HG03025 (cell line): ENCODE measurements around the gene GABRB1.
A peak's percentile ranks its signal among the peaks of the same experiment; 100 is the strongest.

Source experiments
- ATAC-seq: cut with Tn5 transposase; IDR thresholded peaks from one replicate; pipeline ENCODE4 v1.9.1; 2021; ENCODE audit warnings: mild to moderate bottlenecking, moderate library complexity; ENCODE audit not compliant: unreplicated experiment, low FRiP score

GABRB1 gene

DNA sequence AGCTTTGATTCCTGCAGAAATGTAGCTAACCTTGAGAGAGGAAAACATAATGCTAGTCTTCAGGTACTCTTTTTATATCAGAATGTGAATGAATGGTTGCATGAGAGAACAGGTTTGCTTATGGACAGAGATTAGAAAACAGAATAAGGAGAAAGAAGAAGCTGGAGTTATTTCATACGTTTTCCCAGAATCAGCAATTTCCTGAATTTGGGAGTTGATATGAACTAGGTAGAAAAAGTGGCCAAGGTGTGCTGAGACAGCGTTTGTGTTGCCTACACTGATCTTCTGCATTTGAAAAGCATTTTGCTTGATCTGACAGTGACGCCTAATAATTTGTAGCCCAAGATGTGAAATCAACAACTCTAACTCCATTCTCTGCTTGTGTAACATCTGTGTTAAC, 12.5 kb downstream of the GABRB1 start:
- no peak for ATAC-seq

DNA sequence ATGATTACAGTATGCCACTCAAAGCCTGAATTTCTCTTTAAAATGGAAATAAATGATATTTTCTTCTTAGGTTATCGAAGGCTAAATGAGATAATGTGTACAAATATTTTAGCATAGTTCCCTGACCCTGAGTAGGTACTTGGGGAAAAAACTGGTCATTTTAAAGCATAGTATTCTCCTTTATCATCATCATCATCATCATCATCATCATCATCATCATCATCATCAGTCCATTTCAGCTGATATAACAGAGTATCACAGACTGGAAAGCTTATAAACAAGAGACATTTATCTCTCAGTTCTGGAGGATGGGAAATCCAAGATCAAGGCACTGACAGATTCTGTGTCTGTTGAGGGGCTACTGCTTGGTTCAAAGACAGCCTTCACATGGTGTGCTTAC, 13.9 kb downstream of the GABRB1 start:
- ATAC-seq, result no peak

DNA sequence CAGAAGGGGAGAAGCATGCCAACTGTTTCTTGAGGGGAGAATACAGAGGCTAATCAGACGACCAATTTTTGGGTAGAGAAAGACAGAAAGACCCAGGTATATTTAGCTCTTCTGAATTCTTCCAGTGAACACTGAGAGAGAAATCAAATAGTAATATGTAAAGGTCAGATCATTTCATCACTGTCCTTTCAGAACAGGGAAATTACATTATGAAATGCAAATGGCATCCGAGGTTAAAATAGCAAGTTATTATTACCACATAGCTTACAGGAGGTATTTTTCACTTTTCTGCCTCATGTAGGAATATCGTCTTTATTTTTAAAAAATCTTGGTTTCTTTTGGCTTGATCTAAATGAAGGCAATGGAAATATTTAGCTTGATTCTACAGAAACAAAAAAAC, 18.0 kb downstream of the GABRB1 start:
- ATAC-seq, result no peak

DNA sequence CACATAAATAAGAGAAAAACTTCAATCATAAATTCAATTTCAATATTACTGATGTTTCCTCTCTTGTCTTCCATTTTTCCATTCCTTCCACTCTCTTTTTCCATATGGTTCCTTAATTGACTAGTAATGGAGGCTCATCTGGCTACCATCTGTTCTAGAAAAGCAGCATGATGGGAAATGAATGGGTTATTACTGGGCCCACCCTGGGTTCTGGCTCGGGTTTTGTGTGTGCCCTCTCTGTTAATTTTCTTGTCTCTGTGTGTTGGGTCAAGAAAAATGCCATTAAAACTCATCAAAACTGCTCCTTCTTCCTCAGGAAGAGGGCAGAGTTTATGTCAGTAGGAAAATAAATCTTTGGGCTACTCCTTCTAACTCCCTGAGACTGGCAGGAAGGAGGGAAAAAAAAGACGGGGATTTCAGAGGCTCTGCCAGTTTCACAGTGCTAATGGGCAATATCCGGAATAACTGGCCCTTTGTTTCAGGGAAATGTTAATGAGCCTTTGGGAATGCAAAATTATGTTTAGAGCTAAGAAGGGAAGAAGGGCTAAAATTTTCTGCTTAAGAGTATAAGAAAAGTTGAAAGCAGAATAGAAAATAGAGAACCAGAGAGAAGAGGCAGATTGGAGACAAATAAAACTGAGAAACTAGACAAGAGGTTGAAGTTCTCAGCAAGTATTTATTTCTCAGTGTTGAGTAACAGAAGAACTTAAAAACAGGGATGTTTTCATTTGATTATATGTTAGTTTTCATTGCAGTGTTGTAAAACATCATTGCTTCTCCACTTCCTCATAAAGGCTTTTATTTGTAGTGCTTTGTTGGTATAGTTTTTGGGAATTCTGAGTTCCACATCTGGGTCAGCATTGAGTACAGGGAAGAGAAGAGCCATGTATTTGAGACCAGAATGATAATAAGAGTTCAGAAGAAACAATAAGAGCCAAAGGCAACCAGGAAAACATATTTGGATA, 19.7 kb downstream of the GABRB1 start:
- no peak for ATAC-seq

DNA sequence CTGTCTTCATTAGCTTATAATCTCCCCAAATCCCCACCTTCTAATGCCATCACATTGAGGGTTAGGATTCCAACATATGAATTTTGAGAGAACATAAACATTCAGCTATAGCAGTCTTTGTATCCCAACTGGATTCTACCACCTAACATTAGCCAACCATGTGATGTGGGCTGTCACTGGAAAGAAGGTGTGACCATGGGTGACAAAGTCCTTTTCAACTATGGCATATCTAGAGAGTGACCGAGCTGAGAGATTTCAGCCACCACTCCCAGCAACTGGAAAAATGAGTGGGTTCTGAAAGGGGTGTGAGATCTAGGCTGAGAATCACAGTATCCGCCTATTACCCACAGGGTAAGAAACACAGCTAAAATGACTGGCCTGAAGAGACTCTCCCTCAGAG, 22.1 kb downstream of the GABRB1 start:
- ATAC-seq, result no peak

DNA sequence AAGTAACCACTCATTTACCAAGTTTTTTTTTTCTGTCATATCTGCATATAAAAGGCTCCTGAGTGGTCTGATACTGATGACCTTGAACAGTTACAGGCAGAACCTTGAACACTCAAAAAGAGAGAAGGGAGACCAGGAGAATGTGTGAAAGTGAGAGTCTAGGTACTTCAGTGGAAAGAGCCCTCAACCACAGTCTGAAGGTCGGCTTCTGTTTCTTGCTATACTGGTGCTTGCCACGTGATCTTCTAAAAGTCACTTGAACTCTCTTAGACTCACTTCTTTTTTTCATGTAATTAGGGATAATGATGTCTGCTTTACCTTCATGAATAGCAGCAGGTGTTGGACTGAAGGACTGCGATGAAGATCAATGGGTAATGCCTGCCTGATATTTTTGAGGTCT, 22.8 kb downstream of the GABRB1 start:
- ATAC-seq, result peak; percentile 63

DNA sequence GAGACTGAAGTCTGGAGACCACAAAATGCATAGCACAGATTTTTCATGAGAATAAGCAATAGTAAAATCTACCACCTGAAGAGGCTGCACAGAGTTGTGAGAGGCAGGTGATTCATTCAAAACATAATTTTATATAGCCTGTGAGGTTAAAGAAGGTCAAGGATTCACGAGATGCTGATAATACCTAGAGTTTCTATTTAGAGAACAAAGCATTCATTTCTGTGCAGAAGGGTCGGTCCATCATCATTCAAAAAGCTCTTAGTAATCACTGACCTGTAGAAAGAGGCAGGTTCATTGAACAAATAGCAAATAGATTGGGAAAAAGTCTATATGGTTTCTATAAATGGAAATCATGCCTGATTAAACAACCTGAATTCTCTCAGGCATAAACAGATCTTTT, 26.6 kb downstream of the GABRB1 start:
- no peak for ATAC-seq

DNA sequence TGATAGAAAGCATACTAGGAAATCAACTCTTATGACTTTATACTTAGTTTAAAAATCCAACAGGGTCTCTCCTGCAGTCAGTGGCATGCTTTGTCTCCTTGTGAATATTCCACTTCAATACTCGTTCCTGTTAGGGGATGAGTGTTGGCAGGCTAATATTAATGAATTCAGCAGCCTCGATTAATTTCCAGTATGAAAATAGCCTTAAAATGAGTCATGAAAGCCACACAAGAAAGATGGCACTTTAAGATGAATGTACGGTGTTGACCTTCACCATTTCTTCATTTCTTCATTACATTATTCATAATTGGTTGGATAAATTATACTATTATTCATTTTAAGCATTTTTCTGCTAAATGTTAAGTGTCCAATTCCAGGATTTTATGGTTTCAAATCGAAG, 29.2 kb downstream of the GABRB1 start:
- no peak for ATAC-seq

DNA sequence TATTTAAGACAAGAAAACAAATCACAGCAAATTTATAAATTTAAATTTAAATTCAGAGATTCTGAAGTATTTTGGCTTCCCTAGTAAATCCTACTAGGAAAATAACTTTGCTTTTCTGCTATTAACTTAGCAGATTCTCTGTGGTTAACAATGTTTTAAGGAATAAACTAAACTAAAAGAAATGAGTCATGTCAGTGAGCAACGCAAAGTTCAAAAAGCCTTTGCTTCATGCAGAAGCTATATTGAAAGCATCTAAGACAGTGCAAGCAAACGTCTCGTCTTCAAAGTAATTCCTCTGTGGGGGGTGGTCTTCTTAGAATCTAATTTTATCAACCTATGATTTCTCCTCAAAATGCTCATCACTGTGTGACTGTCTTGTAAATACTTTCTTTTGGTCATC, 30.1 kb downstream of the GABRB1 start:
- no peak for ATAC-seq

DNA sequence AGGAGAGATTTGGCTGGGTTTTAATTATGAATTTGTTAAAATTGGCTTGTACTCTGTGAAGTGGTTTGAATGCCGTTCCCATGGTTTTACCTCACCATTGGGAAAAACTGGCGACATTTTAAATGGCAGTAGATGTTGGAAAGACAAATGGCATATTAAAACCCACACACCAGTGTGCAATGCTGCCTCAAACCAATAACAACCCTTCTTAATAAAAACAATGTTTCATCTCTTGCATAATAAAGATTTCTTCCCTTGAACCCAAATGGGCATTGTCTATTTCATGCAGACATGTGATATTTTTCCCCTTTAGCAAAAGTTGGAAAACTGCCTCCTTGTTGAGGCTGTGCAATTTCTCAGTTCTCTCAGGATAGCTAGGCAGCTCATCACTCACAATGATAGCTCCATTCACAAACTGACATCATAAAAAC, 33.7 kb downstream of the GABRB1 start:
- no peak for ATAC-seq

DNA sequence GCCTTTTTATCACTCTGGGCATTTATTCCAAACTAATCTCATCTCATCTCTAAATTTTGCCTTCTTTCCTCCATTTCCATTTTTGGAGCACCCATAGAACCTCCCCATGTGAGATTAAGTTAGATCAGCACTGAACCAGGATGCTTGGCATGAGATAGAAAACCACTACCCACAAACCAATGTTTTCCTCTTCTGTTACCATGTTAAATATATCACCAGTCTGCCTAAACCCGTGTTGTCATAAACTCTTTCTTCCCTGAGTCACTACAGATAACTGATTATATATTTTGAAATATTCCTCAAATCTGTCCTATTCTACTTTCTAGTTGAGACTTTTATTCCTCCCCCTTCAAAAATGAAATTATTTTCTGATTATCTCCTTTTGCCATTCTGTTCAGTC, 37.6 kb downstream of the GABRB1 start:
- no peak for ATAC-seq

DNA sequence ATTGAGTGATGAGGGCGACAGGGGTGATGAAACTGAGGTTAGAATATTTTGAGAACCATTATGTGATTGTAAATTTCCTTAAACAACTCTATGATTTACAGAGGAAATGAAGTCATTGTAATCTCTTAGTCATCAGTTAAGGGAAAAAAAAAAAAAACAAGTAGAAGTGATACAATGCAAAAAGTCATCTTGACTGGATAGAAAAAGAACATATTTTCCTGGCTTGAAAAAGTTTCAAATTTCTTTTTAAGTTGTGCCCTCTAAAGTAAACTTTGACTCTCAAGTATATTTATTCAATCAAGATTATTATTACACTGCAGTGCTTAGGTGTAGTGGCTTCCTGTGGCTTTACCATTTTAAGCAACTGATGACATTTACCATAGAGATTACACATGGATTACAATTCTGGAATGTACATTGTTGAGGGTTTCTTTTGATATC, 40.6 kb downstream of the GABRB1 start:
- no peak for ATAC-seq

DNA sequence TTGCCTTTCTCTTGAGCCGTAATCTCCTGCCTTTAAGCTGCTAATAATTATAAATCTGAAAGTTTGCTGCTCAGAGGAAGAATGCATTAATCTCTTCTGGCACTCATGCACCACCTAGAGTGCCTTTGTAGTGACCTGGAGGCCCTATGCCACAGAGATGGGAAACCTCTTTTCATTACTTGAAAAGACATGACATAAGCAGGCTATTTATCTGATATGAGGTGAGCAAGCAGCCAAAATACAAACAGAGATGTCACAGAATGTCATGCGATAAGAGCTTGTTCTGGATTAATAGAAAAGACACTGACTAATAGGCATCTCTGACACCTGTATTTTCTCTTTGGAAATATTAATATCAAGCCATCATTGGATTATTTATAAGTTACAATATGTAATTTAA, 42.3 kb downstream of the GABRB1 start:
- no peak for ATAC-seq

DNA sequence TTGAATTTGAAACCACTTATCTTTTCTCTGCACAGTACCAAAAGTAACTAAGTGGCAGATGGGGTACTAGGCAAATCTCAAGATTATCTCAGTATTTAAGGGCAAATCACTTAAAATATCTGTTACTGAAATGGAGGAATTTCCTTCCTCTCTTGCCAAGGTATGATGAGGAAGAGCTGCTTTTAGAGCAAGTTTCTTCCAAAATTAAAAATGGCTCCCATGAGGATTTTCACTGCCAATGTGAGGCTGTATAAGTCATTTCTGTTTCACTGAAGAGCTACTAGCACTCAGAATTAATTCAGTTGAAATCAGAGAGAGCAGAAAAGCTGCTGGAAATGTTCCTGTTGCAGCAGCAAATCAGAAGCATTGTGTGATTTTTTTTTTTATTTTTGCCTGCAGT, 43.4 kb downstream of the GABRB1 start:
- ATAC-seq, result no peak

DNA sequence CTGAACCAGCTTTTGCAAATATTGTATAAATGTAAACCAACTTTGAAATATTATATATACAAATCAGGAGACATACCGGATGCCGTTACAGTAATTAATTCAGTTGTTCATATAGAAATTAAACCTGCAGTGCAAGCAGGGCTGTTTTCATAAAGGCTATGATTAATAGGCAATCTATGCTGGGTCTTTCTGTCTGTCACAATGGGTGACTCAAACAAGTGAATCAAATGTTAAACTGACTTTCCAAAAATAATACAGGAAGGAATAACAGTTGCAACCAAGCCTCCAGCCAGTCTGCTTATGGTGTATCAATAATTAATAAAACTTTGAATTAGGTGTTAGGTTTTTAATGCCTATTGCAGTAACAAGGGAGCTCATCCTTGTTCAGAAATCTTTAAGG, 43.9 kb downstream of the GABRB1 start:
- ATAC-seq, result no peak

DNA sequence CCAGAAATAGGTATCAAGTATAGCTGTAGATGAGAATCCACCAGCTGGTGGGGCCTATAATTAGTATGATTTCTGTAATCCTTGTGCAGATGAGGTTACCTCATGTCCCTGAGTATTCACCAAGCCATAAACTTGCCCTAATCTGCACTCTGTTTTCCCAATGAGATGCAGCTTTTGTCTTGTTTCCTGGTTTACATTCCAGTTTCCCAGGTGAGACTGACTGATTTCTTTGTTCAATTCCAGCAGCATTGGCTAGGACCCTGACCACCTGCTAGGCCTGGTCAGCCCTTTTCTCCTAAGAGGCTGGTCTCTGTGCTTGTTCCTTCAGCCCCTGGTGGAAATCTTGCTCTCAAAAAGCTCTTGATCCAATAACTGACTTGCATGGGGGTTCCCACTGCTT, 44.6 kb downstream of the GABRB1 start:
- ATAC-seq, result no peak

DNA sequence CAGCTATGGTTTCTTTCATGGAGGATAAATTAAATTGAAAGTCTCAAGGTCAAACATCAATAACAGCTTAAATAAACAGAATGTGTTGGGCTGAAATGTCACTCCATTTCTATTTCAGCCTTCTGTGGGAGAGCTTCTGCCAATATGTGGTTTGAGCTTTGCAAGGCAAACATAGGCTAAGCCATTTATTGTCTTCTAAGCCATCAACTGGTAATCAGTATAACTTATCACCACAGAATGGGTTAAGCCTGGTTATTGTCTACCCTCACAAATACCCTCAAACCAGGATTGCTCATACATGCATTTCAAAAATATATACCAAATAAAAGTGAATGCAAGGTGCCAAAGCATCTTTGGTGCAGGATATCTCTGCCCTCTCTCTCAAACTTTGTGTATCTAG, 52.7 kb downstream of the GABRB1 start:
- no peak for ATAC-seq

DNA sequence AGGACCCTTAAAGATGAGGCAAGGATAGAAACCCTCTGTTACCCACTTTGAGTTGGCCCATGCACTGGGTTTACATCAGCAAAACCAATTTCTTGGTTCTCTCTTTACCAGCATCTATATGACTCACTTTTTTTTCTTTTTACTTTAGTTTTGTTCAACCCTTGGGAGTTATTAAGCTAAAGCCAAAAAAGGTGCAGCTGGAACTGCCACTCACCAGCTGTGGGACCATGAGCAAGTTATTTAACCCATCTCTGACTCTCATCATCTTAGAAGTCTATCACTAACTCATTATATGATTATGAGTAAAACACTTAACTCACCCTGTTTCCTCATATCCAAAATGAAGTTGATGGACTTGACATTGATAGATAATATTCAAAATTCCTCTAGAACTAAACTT, 53.4 kb downstream of the GABRB1 start:
- no peak for ATAC-seq

DNA sequence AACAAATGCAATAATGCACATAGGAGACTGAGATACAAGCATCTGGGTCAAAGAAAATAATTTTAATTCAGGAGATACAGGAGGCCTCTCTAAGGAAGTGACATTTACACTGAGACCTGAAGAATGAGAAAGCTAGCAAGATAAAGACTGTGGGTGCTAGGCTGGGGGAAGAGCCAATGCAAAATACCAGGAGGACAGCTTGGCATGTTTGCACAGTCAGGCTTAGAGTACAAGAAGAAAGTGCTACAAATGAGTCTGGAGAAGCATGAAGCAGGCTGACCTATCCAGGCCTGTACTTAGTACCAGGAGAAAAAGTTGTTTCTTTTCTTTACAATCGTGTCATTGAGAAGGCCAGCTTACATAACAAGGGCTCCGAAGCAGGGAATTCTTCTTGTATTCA, 56.9 kb downstream of the GABRB1 start:
- ATAC-seq, result no peak

DNA sequence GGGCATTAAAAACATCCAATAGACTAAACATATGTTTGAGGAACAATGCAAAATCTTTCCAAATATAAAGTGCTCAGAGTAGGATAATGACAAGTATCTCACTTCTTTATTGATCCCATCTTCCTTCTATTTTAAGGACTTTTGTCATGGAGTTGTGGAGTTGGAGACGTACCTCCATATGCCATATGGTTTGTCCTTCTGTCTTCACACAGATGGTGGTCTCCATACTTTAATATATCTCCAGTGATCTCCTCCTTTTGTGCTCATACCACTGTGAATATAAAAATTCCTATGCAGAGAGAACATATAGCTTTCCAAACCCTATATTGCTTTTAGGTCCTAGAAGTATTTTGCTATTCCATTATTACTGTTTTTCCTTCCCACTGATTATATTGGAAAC, 64.5 kb downstream of the GABRB1 start:
- ATAC-seq, result no peak

DNA sequence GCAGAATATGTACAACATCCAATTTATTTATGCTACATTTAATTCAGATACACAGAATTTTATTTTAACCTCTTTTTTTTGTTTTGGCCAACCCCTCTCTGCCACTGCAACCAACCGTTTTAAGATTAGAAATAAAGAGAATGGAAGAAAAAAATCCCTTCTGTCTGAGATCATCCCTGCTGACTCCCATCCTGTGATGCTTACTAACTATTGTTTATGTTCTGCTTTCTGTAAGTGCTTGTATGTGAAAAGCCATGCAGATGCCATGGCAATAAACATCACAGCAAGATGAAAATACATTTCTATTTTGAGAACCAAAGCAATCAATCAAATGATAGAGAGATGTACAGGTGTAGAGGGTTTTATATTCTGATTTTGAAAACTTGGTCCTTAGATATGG, 70.1 kb downstream of the GABRB1 start:
- no peak for ATAC-seq

DNA sequence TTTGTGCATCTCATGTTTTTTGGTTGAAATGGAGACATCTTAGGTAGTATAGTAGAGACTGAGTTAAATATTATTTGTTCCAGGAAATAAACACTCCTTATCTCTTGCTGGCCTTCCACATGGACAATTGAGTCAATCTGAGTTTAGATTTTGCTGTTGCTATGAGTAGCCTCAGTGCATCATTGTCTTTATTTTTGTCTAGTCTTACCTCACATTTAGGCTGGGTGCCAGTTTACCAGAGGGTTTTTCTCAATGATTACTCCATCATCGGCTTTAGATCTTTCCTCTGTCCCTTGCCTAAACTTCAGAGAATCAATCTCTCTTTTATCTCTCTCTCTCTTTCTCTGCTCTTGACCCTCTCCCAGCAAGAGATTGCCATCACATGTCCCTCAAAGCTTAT, 73.6 kb downstream of the GABRB1 start:
- no peak for ATAC-seq
